GM18502 (cell line): ENCODE measurements around the gene BPIFB3.
"Not testable (repeated sequence)": the region's sequence is repeated elsewhere in the genome, so short reads cannot be mapped to it uniquely, and the experiment has no call there.

Experiments used
- ATAC-seq: cut with Tn5 transposase; IDR thresholded peaks from one replicate; pipeline ENCODE4 v1.9.1; 2021; ENCODE audit warnings: mild to moderate bottlenecking; ENCODE audit not compliant: unreplicated experiment, poor library complexity

Gene BPIFB3

DNA sequence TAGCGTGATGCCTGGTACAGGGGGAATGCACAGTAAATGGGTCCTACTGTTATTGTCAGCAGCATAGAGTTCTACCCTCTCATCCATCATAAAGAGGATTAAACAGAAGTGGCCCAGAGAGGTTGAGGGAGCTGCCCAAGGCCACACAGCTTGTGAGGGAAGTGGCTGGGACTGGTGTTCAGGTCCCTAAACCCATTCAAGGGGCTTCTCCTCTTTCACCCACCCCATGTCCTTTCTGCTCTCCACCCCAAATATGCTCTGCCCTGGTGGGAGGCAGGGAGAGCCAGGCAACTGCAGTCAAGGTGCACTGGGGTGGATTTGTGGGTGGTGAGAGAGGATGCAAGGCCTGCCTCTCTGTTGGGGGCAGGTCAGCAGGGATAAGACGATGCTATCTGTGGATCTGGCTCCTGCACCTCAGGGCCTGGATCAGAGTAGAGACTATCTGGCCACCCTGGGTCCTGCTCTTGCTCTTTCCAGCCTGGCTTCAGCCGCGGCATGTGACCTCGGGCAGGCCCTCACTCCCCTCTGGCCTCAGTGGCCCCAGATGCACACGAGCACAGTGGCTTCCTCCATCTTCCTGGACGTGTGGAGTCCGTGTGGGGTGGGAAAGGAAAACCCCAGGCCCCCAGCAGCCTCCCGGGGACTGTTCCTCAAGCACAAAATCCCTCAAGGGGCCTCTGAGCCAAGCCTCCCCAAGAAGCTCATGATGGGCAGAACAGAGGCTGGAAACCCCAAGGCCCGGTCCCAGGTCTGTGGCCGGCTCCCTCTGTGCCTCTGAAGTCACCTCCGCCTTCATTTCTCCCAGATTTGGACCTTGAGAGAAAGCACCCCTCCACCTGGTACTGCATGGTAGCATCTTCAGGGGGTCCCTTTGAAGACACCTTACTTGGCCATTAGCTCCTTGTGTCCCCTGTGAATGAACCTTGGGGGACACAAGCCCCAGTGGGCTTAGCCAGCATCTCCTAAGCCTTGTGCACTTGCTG lies 25.6 kb upstream of the BPIFB3 start:
- no peak for ATAC-seq

DNA sequence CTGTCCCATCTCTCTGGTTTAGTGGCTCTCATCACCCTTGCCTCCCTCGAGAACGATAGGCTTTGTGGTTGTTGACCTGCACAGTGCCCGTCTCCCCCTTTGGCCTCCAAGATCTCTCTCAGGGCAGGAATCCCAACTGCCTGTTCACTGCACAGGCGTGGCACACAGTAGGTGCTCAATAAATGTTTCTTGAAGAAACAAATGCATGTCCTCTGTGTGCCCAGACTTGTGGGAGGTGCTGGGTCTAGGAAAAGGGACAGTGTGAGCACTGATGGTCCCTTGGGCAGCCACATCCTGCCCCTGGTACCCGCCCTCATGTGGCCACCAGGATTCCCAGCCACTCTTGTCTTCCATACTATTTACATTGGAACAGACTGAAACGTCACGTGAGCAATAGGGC lies 24.8 kb upstream of the BPIFB3 start:
- ATAC-seq, result no peak

DNA sequence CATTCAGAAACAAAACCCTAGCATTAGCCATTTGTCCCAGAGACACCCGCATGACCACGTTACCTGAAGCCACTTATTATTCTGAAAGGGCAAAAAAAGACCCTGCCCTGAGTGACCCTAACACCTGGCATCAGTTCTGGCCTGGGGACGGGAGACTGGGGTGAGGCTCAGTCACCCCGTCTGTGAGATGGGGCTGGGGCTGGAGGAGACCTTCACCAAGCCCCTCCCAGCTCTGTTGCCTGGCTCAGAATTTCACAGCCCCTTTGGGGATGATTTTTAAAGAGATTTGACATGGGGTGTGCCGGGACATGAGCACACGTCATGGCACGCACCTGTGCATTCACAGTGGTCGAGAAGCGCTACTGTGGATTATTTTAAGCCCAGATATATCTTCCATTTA lies 23.6 kb upstream of the BPIFB3 start:
- no peak for ATAC-seq

DNA sequence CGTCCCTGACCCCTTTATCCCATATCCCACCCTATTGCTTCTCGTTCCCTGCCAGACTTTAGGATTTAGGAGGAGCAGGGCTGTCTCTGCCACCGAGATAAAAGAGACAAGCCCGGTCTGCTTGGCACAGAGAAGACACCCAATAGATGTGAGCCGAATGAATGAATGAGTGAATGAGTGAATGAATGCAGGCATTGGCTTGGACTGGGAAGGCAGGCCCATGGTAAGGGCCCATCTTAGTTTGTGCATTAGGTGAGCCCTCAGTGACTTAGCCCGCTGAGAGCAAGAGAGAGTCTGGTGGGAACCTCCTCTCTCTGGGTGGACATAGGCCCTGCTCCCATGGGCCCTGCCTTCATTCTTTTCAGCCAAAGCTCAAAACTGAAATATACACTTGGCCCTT lies 23.1 kb upstream of the BPIFB3 start:
- ATAC-seq, result no peak

DNA sequence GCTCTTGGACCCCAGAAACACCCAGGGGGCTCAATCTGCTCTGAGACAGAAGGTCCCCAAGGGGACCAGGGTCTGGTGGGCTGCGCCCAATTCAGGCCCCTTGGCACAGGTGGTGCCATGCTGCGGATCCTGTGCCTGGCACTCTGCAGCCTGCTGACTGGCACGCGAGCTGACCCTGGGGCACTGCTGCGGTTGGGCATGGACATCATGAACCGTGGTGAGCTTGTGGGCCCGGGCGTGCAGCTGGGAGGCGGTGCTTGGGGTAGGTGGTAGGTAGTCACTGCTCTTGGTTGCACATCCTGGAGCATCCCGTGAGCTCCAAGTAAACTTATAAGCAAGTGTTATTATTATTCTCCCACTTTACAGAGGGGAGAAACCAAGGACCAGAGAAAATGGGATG lies 22.2 kb upstream of the BPIFB3 start, which contains the start of gene BPIFB6:
TSS of gene BPIFB6 (plus strand) at position 118 of the 400 bp plus-strand sequence. CDS start at position 118, 0 bp downstream.
- no peak for ATAC-seq

DNA sequence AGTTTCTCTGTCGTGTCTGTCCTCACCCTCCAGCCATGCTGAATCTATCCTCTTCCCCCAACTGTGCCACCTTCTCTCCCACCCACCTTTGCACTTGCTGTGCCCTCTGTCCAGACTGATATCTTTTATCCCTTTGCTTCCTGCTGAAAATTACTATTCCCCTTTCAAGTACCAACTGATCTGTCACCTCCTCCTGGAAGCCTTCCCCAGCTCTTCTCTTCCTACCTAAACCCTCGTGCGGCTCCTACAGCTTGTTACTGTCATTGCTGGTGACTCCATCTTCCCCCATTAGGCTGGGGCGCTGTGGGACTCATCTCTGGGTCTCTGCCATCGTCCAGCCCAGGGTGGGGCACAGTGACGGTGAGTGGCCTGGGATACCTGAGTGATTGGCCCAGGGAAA lies 21.1 kb upstream of the BPIFB3 start:
- no peak for ATAC-seq

DNA sequence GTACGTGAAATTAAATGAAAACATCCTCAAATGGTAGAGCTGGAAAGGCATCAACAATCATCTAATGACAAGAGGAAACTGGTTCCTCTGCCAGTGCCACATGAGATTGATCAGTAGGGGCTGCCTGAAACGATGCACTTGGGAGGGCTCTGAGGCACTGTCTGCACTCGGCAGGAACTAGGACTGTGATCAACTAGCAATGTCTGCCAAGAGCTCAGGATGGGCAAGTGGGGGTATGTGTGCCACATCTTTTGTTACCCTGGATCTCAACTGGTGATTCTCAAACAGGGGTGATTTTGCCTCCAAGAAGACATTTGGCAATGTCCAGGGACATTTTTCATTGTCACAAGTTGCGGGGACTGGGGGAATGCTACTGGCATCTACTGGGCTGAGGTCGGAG lies 20.3 kb upstream of the BPIFB3 start:
- ATAC-seq, result no peak

DNA sequence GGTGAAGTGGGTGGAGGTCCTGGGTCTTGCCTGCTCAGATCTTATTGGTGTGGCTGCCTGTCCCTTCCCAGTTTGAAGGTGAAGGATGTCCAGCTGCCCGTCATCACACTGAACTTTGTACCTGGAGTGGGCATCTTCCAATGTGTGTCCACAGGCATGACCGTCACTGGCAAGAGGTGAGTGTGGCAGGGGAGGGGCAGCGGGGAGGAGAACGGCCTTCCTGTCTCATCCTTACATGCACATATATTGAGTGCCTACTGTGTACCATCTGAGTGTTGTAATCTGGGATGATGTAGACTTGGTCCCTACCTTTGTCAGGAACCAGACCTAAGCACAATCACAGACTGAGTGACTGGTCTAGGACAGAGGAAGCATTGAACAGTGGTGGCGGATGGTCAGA lies 19.6 kb upstream of the BPIFB3 start:
- no peak for ATAC-seq

DNA sequence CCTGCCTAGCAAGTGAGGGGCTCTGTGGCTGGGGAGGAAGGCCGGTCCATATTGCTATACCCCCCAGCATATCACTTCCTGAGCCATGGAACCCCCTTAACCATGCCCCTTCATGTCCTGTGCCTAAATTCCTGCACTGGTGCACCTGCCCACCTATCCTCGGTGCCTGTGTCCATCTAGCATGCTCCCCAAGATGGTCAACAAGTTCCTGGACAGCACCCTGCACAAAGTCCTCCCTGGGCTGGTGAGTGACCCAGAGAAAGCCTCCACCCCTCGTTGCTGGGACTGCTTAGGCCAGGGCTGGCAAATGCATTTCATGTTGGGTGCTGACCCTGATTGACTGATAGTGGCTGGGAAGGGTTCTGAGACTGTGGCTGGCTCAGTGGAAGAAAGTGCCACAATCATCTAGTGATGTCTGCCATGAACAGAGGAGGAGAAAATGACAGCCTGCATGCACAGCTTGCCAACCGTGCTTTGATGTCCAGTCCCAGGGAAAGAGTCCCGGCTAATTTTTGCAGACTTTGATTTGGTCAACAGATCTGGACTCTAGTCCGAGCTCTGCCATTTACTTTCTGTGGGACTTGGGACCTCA lies 18.7 kb upstream of the BPIFB3 start:
- ATAC-seq, result no peak

DNA sequence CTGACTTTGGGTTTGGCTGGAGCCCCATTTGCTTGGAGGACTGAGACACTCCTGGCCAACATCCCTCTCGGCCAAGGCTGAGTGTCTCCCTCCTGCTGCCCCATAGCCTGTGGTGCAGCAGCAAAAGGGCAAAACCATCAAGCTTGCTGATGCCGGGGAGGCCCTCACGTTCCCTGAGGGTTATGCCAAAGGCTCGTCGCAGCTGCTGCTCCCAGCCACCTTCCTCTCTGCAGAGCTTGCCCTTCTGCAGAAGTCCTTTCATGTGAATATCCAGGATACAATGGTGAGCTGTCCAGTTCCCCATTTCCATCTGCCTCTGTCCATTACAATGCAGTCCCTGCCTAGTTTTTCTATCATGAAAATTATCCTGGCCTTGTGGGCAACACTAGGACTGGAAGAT lies 16.2 kb upstream of the BPIFB3 start:
- no peak for ATAC-seq

DNA sequence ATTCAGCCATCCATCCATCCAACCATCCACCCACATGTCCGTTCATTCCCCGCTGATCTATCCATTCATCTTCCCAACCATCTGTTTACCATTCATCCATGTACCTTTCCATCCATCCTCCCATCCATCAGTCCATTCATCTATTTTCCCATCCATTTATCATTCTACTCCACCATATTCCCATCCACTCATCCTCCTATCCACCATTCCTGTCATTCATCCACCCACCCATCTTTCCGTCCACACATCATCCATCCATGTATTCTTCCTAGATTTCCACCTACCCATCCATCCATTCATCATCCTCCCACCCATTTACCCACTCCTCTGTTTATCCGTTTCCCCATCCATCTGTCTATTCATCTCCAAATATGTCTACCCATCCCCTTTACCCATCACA lies 15.5 kb upstream of the BPIFB3 start:
- ATAC-seq, result no peak

DNA sequence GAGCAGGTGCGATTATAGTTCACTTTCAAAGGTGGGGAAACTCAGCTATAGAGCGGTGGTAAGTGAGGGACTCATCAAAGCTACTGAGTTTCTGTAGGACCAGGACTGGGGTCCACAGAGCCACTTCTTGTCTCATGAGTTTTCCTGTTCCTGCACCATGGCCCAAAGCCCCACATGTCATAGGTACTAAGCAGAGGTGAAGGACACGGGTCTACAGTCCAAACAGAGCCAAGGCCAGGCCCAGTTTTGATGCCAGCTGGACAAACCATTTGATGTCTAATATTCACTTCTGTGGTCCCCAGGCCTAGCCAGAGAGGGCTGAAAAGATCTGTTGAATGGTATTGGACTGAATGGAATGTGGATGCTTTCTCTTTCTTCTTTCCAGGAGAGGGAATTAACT lies 11.3 kb upstream of the BPIFB3 start:
- ATAC-seq, result no peak

DNA sequence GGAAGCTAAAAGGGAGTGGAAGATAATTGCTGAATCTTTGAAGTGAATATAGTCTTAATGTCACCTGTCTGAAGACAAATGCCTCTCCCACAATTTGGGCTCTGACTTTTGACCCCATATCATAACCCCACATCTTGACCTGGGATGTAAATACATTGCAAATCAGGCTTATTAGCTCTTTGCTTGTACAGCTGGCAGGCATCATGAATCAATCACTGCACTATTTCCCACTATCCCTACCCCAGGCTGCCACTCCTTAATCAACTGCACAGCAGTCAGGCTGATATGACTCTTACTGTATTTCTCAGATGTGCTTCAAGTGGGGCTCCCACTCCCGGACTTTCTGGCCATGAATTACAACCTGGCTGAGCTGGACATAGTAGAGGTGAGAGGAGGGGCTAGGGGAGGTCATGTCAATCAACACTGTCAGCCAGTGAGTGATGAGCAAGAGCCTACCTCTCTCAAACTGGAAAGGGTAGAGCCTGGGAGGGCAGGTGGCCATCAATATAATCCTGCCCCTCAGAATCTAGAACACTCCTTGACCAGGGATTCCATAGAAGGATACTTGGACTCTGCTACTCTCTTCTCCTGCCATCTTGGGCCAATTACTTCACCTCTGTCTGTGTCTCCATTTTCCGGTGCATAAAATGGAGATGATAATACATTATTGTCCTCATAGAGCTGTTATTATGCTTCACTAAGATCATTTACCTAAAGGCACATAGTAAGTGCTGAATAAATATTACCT lies 10.5 kb upstream of the BPIFB3 start:
- ATAC-seq, result no peak

DNA sequence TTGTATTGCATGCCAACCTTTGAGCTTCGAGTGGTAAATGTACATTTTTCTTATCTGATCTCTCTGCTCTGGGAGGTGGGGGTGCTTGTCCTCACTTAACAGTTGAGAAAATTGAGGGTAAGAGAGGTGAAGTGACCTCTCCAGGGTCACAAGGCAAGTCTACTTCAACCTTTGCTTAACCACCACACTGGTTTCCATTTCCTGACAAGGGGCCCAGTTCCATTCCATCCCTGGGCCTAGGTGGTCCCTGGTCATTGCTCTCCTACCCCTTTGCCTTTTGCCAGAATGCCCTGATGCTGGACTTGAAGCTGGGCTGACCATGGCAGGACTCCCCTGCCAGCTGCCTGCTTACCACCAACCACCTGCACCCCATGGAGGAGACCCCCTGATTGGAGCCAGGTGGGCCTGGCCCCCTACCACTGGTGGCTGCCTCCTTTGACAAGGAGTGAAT lies 9.9 kb upstream of the BPIFB3 start:
- ATAC-seq, result no peak

DNA sequence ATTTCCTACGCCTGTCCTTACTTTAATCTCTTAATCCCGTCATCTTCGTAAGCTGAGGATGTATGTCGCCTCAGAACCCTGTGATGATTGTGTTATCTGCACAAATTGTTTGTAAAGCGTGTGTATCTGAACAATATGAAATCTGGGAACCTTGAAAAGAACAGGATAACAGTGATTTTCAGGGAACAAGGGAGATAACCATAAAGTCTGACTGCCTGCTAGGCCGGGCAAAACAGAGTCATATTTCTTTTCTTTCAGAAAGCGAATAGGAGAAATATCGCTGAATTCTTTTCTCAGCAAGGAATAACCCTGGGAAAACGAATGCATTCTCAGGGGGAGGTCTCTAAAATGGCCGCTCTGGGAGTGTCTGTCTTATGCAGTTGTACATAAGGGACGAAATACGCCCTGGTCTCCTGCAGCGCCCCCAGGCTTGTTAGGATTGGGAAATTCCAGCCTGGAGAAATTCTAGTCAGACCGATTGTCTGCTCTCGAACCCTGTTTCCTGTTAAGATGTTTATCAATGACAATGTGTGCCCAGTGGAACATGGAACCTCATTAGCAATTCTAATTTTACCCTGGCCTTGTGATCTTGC lies 8.5 kb upstream of the BPIFB3 start:
- ATAC-seq, result not testable (repeated sequence)

DNA sequence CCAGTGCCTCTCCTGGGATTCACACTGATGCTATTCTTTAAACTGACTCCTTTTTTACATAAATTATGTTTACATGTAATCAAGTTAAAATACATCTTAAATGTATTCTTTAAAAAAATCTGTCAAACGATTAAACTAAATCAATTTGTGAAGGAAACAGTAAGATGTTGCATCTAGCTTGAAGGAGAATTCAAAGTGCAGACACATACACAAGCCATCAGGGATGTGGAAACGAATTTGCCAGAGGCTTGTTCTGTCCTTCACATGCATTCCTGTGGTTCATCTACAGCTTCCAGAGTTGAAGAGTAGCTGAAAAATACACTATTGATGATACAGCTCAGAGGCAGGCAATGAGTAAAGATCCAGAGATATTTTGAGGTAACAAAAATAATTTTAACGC lies 7.3 kb upstream of the BPIFB3 start:
- no peak for ATAC-seq

DNA sequence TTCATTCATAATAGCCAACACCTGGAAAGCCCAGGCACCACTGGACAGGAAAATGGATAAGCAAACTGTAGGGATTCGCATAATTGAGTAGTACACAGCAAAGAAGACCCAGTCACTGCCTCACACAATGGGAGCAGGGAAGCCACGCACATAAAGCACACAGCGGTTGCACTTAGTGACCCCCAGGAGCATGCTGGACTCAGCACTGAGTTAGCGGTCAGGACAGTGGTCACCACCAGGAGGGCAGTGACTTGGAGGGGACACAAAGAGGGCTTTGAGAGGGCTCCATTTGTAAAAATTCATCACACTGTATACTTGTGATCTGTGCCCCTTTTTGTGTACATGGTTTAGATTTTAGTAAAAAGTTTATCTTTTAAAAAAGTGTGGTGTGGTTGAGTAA lies 2.4 kb upstream of the BPIFB3 start:
- no peak for ATAC-seq

DNA sequence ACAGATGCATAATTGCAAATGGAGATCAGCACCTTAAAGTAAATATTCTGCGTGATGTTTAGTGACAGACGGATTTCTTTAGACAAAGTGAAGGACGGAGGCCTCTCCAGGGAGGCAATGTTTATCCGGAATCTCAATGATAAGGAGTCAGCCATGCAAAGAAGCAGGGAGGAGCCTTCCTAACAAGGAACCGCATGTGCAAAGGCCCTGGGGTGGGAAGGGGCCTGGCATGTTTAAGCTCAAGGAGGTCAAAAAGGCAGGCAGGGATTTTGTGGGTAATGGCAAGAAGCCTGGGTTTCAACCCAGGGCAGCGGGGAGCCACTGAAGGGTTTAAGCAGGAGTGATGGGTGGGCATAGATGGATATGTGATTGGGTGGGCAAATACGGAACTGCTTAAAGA lies 678 bp downstream of the BPIFB3 start:
- no peak for ATAC-seq

DNA sequence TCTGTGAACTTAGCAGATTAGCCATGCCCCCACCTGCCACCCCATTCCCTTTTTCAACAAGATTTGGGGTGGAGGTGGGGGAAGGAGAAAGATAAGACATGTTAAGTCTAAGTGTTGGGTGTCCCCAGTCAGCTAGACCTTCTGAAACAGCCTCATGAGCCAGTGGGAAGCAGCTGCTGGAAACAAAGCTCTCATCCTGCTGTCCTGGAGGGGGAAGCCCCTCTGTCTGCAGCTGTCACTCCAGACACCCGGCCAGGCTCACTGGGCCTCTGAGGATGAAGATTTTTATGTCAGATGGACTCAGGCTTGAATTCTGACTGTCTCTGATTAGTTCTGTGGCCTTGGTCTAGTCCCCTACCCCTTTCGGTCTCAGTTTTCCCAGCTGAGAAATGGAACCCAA lies 1.1 kb downstream of the BPIFB3 start:
- ATAC-seq, result no peak

DNA sequence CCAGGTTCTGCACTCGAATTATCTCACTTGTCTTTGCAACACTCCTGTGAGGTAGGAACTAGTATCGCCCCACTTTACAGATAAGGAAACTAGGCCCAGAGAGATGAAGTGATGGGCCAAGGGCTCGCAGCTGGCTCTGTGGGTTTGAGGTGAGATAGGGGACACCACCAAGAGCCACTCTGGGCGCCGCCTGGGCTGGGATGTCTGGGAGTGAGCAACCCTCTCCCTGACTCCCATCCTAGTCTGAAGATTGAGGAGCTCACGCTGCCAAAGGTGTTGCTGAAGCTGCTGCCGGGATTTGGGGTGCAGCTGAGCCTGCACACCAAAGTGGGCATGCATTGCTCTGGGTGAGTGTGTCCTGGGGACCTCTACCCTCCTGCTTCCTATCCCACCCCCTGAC lies 5.4 kb downstream of the BPIFB3 start:
- ATAC-seq, result no peak
